GM23338 (cell line): ENCODE data around the gene ZNF317. TPM values are rescaled to one million over a fixed set of nuclear protein-coding genes. Genes with fewer than 3 reads are reported as not detected.

Source experiments
- ATAC-seq: fragments of 200-7000 bp; cut with Tn5 transposase; 3 replicates; pipeline ENCODE4 v1.9.1; 2020
- DNase-seq: peaks from one replicate; pipeline ENCODE4 v3.0.0-alpha.2; 2015; ENCODE audit warnings: low spot score
- H2AFZ ChIP-seq: fragments of 200-600 bp; sonication (generic); 2 replicates; pipeline ENCODE4 v1.8.0; 2016; ENCODE audit warnings: antibody characterized with exemption, mild to moderate bottlenecking, moderate library complexity
- H3F3A ChIP-seq: fragments of 200-600 bp; sonication (generic); replicated peaks from 2 replicates; pipeline ENCODE4 v1.8.0; 2017; ENCODE audit warnings: antibody characterized with exemption, mixed run types, low read depth
- H3K27ac ChIP-seq: fragments of 200-600 bp; sonication (generic); 2 replicates; pipeline ENCODE4 v1.6.1; 2016; ENCODE audit warnings: low read depth
- H3K27me3 ChIP-seq: fragments of 200-600 bp; sonication (generic); 2 replicates; pipeline ENCODE4 v1.8.0; 2016; ENCODE audit warnings: mild to moderate bottlenecking, mixed run types, moderate library complexity; ENCODE audit not compliant: insufficient read depth
- H3K36me3 ChIP-seq: fragments of 200-600 bp; sonication (generic); 2 replicates; pipeline ENCODE4 v1.8.0; 2016; ENCODE audit warnings: mild to moderate bottlenecking; ENCODE audit not compliant: insufficient read depth
- H3K4me1 ChIP-seq: fragments of 200-600 bp; sonication (generic); 2 replicates; pipeline ENCODE4 v1.8.0; 2016; ENCODE audit warnings: mild to moderate bottlenecking, moderate library complexity; ENCODE audit not compliant: insufficient read depth
- H3K4me2 ChIP-seq: fragments of 200-600 bp; sonication (generic); 2 replicates; pipeline ENCODE4 v1.7.1; 2017; ENCODE audit warnings: mixed run types
- H3K4me3 ChIP-seq: fragments of 200-600 bp; sonication (generic); 2 replicates; pipeline ENCODE4 v1.6.1; 2016; ENCODE audit warnings: mixed run types
- H3K79me2 ChIP-seq: fragments of 200-600 bp; sonication (generic); replicated peaks from 2 replicates; pipeline ENCODE4 v1.8.0; 2017; ENCODE audit warnings: mild to moderate bottlenecking; ENCODE audit not compliant: insufficient read depth
- H3K9me2 ChIP-seq: fragments of 200-600 bp; sonication (generic); 2 replicates; pipeline ENCODE4 v1.8.0; 2017; ENCODE audit not compliant: insufficient read depth
- H4K20me1 ChIP-seq: fragments of 200-600 bp; sonication (generic); replicated peaks from 2 replicates; pipeline ENCODE4 v1.8.0; 2017; ENCODE audit warnings: mild to moderate bottlenecking; ENCODE audit not compliant: insufficient read depth
- H3K27ac Mint-ChIP-seq: 2 replicates; pipeline ENCODE4 v1.8.0; 2020; ENCODE audit warnings: inconsistent platforms, mild to moderate bottlenecking, moderate library complexity, mixed read lengths
- H3K27me3 Mint-ChIP-seq: 3 replicates; pipeline ENCODE4 v1.8.0; 2022; ENCODE audit warnings: low read depth, mild to moderate bottlenecking, moderate library complexity, mixed read lengths, inconsistent platforms; ENCODE audit not compliant: insufficient read depth, poor library complexity
- H3K36me3 Mint-ChIP-seq: 3 replicates; pipeline ENCODE4 v1.8.0; 2021; ENCODE audit warnings: low read depth, mild to moderate bottlenecking, inconsistent platforms, moderate library complexity, mixed read lengths
- H3K4me1 Mint-ChIP-seq: 3 replicates; pipeline ENCODE4 v1.8.0; 2020; ENCODE audit warnings: mild to moderate bottlenecking, inconsistent platforms, mixed read lengths
- H3K4me3 Mint-ChIP-seq: 3 replicates; pipeline ENCODE4 v1.8.0; 2021; ENCODE audit warnings: moderate library complexity, mild to moderate bottlenecking, inconsistent platforms, mixed read lengths
- H3K9me3 Mint-ChIP-seq: 3 replicates; pipeline ENCODE4 v1.8.0; 2020; ENCODE audit warnings: moderate library complexity, mild to moderate bottlenecking, inconsistent platforms, mixed read lengths
- CREB1 ChIP-seq: fragments of 250-450 bp; sonication (Bioruptor Pico); IDR thresholded peaks from 2 replicates; pipeline ENCODE4 v1.5.0; 2020; ENCODE audit warnings: low read depth, mild to moderate bottlenecking, moderate library complexity
- EZH2 ChIP-seq: fragments of 200-600 bp; sonication (generic); IDR thresholded peaks from one replicate; pipeline ENCODE4 v1.8.0; 2017; ENCODE audit warnings: antibody characterized with exemption, mild to moderate bottlenecking, low read depth; ENCODE audit not compliant: unreplicated experiment
- EZH2phosphoT487 ChIP-seq: fragments of 200-600 bp; sonication (generic); IDR thresholded peaks from one replicate; pipeline ENCODE4 v1.8.1; 2018; ENCODE audit warnings: antibody characterized with exemption; ENCODE audit not compliant: unreplicated experiment
- JUNB ChIP-seq: IDR thresholded peaks from one replicate; pipeline ENCODE4 v1.6.1; 2016; ENCODE audit warnings: antibody characterized with exemption; ENCODE audit not compliant: unreplicated experiment
- POLR2AphosphoS5 ChIP-seq: IDR thresholded peaks from 2 replicates; pipeline ENCODE4 v1.6.1; 2016; ENCODE audit warnings: antibody characterized with exemption, low read depth
- STAT1 ChIP-seq: IDR thresholded peaks from one replicate; pipeline ENCODE4 v1.6.1; 2016; ENCODE audit warnings: antibody characterized with exemption; ENCODE audit not compliant: unreplicated experiment
- ZNF114 ChIP-seq: fragments of 250-450 bp; sonication (Bioruptor Pico); IDR thresholded peaks from 2 replicates; pipeline ENCODE4 v1.5.0; 2020; ENCODE audit warnings: mild to moderate bottlenecking, moderate library complexity
- ZNF331 ChIP-seq: fragments of 250-450 bp; sonication (Bioruptor Pico); IDR thresholded peaks from 2 replicates; pipeline ENCODE4 v1.5.0; 2020; ENCODE audit warnings: low read depth, mild to moderate bottlenecking, moderate library complexity
- polyA plus RNA-seq: library from polyadenylated mRNA; unstranded; fragments of >200 nt; fragmentation: Nextera tagmentation; extraction: Ambion mirVana; gene quantifications from 2 replicates; pipeline ENCODE4 v1.2.1, GENCODE V29; 2016
- total RNA-seq: library from RNA; depleted of rRNA; stranded (reverse); fragments of >200 nt; shearing (Covaris generic); gene quantifications from 2 replicates; pipeline ENCODE4 v1.2.3, GENCODE V29; 2014
- TF ChIP-seq, protein P1 (sequence below): IDR thresholded peaks from 2 replicates; pipeline ENCODE4 v1.6.1; 2016; ENCODE audit warnings: antibody characterized with exemption
- TF ChIP-seq, protein P2 (sequence below), 2 experiments: fragments of 200-600 bp in 1 of 2; sonication (generic) in 1 of 2; conservative IDR thresholded peaks; 2 replicates each; pipeline versions ENCODE4 v1.5.1 to v1.6.1; 2016 to 2017; ENCODE audit warnings: antibody characterized with exemption in 2 of 2, low read depth in 2 of 2, mild to moderate bottlenecking in 2 of 2, moderate library complexity in 1 of 2
- TF ChIP-seq, protein P3 (sequence below): fragments of 250-450 bp; sonication (Bioruptor Pico); IDR thresholded peaks from 2 replicates; pipeline ENCODE4 v1.5.0; 2020; ENCODE audit warnings: mild to moderate bottlenecking, moderate library complexity

The ZNF317 gene
- total and polyA plus RNA-seq, 2 experiments from 2014 or later = 25.2 to 32.4 TPM

DNA sequence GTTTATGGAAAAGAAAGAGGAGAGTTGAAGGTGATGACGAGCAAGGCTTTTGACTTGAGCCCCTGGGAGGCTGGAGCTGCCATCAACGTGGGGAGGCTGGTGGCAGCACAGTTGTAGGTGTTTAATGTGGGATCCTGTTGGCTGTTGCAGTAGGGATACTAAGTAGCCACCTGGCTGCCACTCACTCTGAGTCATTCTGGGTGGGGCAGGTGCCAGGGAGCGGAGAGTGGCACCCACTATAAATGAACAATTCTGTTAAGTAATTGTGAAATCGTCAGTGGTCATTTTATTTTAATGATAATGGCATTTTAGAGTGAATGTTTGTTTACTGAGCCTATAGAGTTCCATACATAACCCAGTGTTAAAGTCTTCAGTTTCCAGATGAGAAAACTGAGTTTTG lies 9.8 kb downstream of the ZNF317 start:
- H3K9me2 ChIP-seq = no peaks in the 10 kb centered on the region
- Mint-ChIP-seq H3K4me3 (no peak overlapping the region; the same call in 2 of the 3 replicates), H3K36me3 (peaks cover 99% of the 10 kb centered on the region), H3K27ac (no peak overlapping the region), H3K9me3 (peaks cover 98% of the 10 kb centered on the region), H3K4me1 (no peaks in the 10 kb centered on the region), H3K27me3 (peaks cover 12% of the 10 kb centered on the region)
- DNase-seq = no peak
- peaks cover 46% of the 10 kb centered on the region for H4K20me1 ChIP-seq
- TF ChIP-seq CREB1 (CRISPR knock-in tag) (no peak), JUNB (no peak), STAT1 (no peak), ZNF114 (no peak)
- TF ChIP-seq, protein P1, sequence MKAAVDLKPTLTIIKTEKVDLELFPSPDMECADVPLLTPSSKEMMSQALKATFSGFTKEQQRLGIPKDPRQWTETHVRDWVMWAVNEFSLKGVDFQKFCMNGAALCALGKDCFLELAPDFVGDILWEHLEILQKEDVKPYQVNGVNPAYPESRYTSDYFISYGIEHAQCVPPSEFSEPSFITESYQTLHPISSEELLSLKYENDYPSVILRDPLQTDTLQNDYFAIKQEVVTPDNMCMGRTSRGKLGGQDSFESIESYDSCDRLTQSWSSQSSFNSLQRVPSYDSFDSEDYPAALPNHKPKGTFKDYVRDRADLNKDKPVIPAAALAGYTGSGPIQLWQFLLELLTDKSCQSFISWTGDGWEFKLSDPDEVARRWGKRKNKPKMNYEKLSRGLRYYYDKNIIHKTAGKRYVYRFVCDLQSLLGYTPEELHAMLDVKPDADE = no peak
- no peak overlapping the region for H2AFZ ChIP-seq
- H3K4me1 ChIP-seq = peaks cover 9% of the 10 kb centered on the region; the same call in 1 of the 2 replicates
- H3K4me2 ChIP-seq = no peak overlapping the region
- H3F3A ChIP-seq = no peaks in the 10 kb centered on the region
- no peak overlapping the region for H3K4me3 ChIP-seq
- no peak overlapping the region for H3K27ac ChIP-seq
- ATAC-seq = no peak
- peaks cover 13% of the 10 kb centered on the region for H3K36me3 ChIP-seq
- peaks cover 100% of the 10 kb centered on the region for H3K79me2 ChIP-seq
- no peaks in the 10 kb centered on the region for H3K27me3 ChIP-seq

DNA sequence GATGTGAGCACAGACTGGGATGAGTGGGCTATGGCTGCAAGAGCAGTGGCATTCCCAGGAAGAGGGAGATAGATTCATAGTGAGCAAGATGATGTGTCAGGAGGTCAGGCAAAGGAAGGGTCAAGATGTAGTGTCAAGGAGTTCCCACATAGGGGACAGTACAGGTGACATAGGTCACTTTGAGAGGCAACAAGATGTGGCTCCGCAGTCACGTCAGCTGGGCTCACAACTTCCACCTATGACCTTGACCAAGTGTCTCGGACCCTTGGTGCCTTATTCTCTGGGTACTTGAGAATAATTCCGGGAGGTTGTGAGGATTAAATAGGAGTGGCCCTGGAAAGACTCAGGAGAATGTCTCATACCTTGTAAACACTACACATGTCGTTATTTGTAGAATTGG lies 10.5 kb downstream of the ZNF317 start:
- H3K4me2 ChIP-seq = no peak overlapping the region
- no peak overlapping the region for H2AFZ ChIP-seq
- H3K27ac Mint-ChIP-seq = no peak overlapping the region
- H3F3A ChIP-seq = no peaks in the 10 kb centered on the region
- H4K20me1 ChIP-seq = peaks cover 44% of the 10 kb centered on the region
- no peak for ATAC-seq
- no peak overlapping the region for H3K27ac ChIP-seq
- H3K4me3 ChIP-seq = no peak overlapping the region
- H3K36me3 ChIP-seq = peaks cover 15% of the 10 kb centered on the region
- peaks cover 97% of the 10 kb centered on the region for H3K9me3 Mint-ChIP-seq
- H3K9me2 ChIP-seq = no peaks in the 10 kb centered on the region
- peaks cover 9% of the 10 kb centered on the region; the same call in 1 of the 2 replicates for H3K4me1 ChIP-seq
- H3K4me1 Mint-ChIP-seq = no peaks in the 10 kb centered on the region
- no peak overlapping the region for H3K4me3 Mint-ChIP-seq
- DNase-seq = no peak
- TF ChIP-seq POLR2AphosphoS5 = no peak
- TF ChIP-seq ZNF331 (CRISPR knock-in tag) = no peak
- no peak for TF ChIP-seq EZH2phosphoT487
- no peak for TF ChIP-seq EZH2
- TF ChIP-seq JUNB = no peak
- TF ChIP-seq, protein P2, sequence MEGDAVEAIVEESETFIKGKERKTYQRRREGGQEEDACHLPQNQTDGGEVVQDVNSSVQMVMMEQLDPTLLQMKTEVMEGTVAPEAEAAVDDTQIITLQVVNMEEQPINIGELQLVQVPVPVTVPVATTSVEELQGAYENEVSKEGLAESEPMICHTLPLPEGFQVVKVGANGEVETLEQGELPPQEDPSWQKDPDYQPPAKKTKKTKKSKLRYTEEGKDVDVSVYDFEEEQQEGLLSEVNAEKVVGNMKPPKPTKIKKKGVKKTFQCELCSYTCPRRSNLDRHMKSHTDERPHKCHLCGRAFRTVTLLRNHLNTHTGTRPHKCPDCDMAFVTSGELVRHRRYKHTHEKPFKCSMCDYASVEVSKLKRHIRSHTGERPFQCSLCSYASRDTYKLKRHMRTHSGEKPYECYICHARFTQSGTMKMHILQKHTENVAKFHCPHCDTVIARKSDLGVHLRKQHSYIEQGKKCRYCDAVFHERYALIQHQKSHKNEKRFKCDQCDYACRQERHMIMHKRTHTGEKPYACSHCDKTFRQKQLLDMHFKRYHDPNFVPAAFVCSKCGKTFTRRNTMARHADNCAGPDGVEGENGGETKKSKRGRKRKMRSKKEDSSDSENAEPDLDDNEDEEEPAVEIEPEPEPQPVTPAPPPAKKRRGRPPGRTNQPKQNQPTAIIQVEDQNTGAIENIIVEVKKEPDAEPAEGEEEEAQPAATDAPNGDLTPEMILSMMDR (conservative IDR thresholded peaks at IDR 0.05; ENCODE audit: low read depth in 2 of 2) = no peak
- TF ChIP-seq, protein P3, sequence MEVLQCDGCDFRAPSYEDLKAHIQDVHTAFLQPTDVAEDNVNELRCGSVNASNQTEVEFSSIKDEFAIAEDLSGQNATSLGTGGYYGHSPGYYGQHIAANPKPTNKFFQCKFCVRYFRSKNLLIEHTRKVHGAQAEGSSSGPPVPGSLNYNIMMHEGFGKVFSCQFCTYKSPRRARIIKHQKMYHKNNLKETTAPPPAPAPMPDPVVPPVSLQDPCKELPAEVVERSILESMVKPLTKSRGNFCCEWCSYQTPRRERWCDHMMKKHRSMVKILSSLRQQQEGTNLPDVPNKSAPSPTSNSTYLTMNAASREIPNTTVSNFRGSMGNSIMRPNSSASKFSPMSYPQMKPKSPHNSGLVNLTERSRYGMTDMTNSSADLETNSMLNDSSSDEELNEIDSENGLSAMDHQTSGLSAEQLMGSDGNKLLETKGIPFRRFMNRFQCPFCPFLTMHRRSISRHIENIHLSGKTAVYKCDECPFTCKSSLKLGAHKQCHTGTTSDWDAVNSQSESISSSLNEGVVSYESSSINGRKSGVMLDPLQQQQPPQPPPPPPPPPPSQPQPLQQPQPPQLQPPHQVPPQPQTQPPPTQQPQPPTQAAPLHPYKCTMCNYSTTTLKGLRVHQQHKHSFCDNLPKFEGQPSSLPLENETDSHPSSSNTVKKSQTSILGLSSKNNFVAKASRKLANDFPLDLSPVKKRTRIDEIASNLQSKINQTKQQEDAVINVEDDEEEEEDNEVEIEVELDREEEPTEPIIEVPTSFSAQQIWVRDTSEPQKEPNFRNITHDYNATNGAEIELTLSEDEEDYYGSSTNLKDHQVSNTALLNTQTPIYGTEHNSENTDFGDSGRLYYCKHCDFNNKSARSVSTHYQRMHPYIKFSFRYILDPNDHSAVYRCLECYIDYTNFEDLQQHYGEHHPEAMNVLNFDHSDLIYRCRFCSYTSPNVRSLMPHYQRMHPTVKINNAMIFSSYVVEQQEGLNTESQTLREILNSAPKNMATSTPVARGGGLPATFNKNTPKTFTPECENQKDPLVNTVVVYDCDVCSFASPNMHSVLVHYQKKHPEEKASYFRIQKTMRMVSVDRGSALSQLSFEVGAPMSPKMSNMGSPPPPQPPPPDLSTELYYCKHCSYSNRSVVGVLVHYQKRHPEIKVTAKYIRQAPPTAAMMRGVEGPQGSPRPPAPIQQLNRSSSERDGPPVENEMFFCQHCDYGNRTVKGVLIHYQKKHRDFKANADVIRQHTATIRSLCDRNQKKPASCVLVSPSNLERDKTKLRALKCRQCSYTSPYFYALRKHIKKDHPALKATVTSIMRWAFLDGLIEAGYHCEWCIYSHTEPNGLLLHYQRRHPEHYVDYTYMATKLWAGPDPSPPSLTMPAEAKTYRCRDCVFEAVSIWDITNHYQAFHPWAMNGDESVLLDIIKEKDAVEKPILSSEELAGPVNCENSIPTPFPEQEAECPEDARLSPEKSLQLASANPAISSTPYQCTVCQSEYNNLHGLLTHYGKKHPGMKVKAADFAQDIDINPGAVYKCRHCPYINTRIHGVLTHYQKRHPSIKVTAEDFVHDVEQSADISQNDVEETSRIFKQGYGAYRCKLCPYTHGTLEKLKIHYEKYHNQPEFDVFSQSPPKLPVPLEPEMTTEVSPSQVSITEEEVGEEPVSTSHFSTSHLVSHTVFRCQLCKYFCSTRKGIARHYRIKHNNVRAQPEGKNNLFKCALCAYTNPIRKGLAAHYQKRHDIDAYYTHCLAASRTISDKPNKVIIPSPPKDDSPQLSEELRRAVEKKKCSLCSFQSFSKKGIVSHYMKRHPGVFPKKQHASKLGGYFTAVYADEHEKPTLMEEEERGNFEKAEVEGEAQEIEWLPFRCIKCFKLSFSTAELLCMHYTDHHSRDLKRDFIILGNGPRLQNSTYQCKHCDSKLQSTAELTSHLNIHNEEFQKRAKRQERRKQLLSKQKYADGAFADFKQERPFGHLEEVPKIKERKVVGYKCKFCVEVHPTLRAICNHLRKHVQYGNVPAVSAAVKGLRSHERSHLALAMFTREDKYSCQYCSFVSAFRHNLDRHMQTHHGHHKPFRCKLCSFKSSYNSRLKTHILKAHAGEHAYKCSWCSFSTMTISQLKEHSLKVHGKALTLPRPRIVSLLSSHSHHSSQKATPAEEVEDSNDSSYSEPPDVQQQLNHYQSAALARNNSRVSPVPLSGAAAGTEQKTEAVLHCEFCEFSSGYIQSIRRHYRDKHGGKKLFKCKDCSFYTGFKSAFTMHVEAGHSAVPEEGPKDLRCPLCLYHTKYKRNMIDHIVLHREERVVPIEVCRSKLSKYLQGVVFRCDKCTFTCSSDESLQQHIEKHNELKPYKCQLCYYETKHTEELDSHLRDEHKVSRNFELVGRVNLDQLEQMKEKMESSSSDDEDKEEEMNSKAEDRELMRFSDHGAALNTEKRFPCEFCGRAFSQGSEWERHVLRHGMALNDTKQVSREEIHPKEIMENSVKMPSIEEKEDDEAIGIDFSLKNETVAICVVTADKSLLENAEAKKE (CRISPR knock-in tag) = no peak
- no peak for TF ChIP-seq CREB1 (CRISPR knock-in tag)
- TF ChIP-seq ZNF114 = no peak
- H3K79me2 ChIP-seq = peaks cover 100% of the 10 kb centered on the region
- no peaks in the 10 kb centered on the region for H3K27me3 ChIP-seq
- H3K36me3 Mint-ChIP-seq = peaks cover 99% of the 10 kb centered on the region
- peaks cover 9% of the 10 kb centered on the region for H3K27me3 Mint-ChIP-seq
